HPDE6-E6E7 (cell line): ENCODE measurements around the gene SEMA3B.
"Not testable (repeated sequence)": the region's sequence is repeated elsewhere in the genome, so short reads cannot be mapped to it uniquely, and the experiment has no call there.

Experiments used
- DNase-seq: peaks from one replicate; pipeline ENCODE4 v3.0.0; 2011; ENCODE audit warnings: missing footprints; ENCODE audit errors: extremely low spot score

The SEMA3B gene

DNA sequence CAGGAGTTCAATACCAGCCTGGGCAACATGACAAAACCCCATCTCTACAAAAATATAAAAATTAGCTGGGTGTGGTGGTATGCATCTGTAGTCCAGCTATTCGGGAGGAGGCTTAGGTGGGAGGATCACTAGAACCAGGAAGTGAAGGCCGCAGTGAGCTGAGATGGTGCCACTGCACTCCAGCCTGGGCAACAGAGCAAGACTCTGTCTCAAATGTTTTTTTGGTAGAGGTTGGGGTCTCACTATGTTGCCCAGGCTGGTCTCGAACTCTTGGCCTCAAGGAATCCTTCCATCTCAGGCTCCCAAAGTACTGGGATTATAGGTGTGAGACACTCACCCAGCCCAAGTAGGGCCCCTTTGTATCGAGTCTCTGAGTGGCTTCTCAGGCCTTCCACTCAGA lies 25.1 kb downstream of the SEMA3B start:
- no peak for DNase-seq

- DNase-seq, result no peak
Observed at GRCh38 chr3:50294492-50295403, 25.8 kb downstream of the SEMA3B start.

DNA sequence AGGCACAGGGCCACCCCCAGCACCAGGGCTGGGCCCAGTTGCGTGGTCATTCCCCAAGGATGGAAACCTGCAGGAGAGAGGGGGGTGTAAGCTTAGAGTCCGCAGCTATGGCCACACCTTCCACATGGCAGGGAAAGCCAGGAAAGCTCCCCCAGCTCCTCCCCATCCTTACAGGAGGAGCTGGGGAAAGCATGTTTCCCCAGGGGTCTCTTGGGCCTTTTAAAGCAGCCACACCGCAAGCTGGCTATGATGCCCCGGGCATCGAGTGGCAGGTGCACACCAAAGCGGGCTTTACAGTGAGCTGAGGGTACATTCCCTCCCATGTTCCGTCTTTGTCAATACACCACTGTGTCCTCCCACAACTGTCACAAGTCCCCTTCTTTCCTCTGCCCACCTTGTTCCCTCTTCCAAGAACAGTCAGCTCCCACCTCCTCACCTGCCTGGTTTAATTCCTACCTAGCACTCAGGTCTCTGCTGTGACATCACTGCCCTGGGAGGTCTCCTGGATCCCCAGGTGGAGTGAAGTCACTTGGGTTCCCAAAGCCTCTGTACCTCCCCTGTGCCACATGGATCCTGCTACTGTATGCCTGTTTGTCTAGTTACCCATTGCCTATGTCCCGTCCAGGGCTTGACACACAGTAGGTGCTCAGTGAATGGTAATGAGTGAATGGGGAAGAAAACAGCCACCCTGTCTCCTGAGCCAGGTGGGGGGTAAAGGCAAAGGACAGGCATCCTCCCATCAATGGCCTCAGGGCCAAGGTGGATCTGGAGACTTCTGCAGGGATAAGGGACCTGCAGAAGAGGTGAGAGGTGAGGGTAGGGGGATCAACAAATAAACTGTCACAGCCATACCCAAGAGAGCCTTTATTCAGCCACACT lies 26.8 kb downstream of the SEMA3B start:
- no peak for DNase-seq

DNA sequence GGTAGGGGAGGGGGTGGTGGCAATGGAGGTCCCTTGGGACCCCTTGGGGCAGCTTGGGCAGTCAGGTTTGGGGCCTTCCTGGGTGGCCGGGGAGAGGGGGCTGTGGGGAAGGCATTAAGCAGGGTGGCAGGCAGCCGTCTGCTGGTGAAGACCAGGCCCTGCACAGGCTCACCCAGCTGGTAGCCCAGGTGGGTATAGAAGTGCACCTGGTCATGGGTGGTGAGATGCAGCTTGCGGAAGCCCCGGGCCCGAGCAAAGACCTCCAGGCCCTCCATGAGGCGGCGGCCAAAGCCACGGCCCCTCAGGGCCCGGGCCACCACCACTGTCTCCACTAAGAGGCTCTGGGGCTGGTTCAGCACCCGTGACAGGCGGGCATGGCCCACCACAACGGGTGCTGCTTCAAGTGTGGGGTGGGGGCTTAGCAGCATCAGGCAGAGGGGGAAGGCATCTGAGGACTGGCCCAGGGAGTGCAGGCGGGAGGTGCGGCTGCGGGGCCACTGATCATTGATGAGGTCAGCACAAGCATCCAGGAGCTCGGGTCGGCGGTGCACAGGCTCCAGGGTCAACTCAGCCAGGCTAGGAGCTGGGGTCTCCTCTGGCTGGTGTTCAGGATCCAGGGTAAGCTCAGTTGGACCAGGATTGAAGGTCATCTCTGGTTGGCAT lies 27.9 kb downstream of the SEMA3B start:
- no peak for DNase-seq

DNA sequence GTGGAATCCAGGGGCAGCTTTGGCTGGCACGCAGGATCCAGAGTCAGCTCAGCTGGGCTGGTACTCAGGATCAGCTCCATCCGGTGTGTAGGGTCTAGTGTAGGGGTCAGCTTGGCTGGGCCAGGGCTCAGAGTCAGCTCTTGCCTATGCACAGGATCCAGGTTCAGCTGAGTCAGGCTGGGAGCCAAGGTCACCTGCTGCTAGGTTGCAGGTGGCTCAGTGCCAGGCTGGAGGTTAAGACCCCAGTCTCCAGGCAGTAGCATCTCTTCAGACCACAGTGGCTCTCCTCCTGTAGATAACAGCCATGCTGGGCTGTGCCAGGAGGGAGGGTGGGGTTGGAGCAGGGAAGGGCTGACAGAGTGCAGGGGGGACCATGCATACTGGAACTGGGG lies 28.4 kb downstream of the SEMA3B start:
- DNase-seq, result no peak

GRCh38 chr3:50297896-50298725 lies 29.2 kb downstream of the SEMA3B start:
- DNase-seq, result no peak

- peak; percentile 71 for DNase-seq
Observed at GRCh38 chr3:50298836-50299637, 30.1 kb downstream of the SEMA3B start, which contains the start of the genes HYAL3 and NAA80. HYAL3 (minus strand) TSS chr3:50299405; CDS start chr3:50295602, 3,803 bp downstream. NAA80 (minus strand) TSS chr3:50299405; CDS start chr3:50297463, 1,942 bp downstream.

DNA sequence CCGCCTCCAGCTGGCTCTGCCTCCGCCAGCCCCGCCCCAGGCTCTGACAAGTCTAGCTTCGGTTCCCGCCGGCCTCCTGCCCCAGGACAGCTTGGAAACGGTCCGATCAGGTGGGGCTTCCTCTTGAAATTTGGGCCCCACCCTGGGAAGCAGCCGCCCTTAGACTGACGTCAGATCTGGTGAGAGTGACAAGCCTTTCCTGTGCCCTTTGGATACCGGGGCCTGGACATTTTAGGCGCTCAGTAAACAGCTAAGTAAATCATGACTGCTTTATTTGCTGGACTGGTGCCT lies 30.6 kb downstream of the SEMA3B start:
- DNase-seq, result peak; percentile 60

GRCh38 chr3:50299929-50300680 lies 31.2 kb downstream of the SEMA3B start:
- DNase-seq, result no peak

- DNase-seq, result no peak
Observed at GRCh38 chr3:50300681-50301254, 31.8 kb downstream of the SEMA3B start.

- no peak for DNase-seq
Observed at GRCh38 chr3:50302095-50303012, 33.4 kb downstream of the SEMA3B start.

- no peak for DNase-seq
Observed at GRCh38 chr3:50303013-50303815, 34.3 kb downstream of the SEMA3B start, which contains the start of gene HYAL1. HYAL1 (minus strand) TSS chr3:50303574; CDS start chr3:50302956, 618 bp downstream.

DNA sequence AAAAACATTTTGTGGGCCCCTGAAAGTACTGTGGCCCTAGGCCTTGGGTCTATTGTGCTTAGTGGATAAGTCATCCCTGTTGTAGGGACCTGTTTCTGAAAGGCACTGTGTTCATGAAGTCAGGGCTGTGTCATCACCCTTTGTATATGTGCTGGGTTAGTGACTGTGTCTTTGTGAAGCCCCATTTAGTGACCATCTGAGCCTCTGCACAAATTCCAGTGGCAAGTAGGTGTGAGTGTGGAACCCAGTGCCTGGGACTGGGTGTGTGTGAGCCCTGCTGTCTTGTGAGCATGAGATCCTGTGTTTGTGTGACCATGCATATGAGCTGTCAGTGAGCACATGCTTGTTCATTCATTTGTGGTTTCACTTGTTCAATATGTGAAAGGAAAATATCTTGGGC lies 35.7 kb downstream of the SEMA3B start:
- DNase-seq, result no peak

- not testable (repeated sequence) for DNase-seq
Observed at GRCh38 chr3:50312041-50312440, 43.1 kb downstream of the SEMA3B start.

DNA sequence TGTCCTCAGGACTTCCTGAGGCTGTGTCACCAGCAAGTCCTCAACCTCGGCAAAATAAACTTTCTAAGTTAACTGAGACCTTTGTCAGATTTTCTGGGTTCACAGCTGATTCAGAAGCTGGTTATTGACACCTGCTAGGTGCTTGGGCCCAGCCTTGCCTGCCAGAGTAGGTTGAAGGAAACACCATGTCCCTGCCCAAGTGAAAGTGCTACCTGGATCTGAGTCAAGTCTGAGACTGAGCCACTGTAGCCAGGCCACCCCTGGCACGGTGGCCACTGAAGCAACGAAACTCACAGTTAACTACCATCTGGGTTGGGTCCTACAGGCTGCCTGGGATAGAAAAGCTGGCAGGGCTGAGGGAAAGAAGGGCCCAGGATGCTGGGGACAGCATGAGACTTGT lies 45.4 kb downstream of the SEMA3B start:
- no peak for DNase-seq

- no peak for DNase-seq
Observed at GRCh38 chr3:50314816-50315215, 45.9 kb downstream of the SEMA3B start.

GRCh38 chr3:50316657-50317242 lies 47.8 kb downstream of the SEMA3B start:
- DNase-seq, result peak; percentile 71
